Activated CD8-positive, alpha-beta memory T cell treated with anti-CD3 and anti-CD28 coated beads for 4 hours (primary cell): ENCODE measurements around the gene CD3E.

Experiments
- DNase-seq, 2 donors: peaks; one replicate each; pipeline ENCODE4 v3.0.0-alpha.2; 2020; ENCODE audit warnings: low read depth in 2 of 2

CD3E gene

DNA sequence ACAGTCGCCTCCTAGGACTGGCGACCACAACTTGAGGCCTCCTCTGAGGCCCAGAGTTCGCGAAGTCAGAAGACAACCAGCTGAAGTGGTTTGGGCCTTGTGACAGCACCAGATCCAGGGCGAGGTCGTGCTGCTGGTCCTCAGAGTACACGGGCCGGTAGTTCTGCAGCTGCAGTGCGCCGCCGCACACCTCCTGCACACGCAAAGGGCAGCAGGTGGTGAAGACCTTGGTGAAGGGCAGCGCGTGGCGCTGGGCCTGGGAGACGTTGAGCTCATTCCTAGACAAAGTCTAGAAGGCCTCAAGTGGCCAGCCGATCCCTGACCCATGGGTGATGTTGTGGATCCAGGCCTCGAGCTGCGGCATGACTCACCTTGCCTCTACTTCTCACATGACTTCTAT, 18.2 kb downstream of the CD3E start:
- DNase-seq, result no peak

DNA sequence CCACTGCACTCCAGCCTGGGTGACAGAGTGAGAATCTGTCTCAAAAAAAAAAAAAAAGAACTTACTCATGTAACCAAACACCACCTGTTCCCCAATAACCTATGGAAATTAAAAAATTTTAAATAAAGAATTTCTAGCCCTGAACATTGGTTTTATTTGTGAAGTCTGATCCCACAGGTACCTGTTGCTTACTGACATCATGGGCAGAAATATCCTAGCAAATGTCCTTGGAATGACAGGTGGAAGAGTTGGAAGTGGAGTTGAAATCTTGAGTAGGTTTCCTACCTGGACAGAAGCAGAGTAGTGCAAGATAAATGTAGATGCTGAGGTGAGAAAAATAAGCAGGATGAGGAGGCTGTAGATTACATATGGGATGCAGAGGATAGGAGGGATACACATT, 20.8 kb downstream of the CD3E start:
- no peak for DNase-seq

DNA sequence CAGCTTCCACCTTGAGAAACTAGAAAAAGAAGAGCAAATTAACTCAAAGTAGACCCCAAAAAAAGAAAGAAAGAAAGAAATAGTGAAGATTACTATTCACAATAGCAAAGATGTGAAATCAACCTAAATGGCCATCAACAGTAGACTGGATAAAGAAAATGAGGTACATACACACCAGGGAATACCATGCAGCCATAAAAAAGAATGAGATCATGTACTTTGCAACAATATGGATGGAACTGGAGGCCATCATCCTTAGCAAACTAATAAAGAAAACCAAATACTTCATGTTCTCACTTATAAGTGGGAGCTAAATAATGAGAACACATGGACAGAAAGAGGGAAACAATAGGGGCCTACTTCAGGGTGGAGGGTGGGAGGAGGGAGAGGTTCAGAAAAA, 24.2 kb downstream of the CD3E start:
- DNase-seq, result no peak

DNA sequence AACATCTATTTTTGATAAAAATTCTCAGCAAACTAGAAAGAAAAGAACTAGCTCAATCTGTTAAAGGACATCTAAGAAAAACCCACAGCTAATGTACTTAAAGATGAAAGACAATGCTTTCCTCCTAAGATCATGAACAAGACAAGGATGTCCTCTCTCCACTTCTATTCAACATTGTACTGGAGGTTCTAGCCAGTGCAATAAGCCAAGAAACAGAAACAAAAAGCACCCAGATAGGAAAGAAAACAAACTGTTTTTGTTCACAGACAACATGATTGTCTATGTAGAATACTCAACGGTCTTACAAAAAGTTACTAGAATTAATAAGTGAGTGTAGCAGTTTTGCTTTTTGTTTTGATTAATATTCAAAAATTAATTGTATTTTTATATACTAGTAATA, 30.2 kb downstream of the CD3E start:
- DNase-seq, result no peak

DNA sequence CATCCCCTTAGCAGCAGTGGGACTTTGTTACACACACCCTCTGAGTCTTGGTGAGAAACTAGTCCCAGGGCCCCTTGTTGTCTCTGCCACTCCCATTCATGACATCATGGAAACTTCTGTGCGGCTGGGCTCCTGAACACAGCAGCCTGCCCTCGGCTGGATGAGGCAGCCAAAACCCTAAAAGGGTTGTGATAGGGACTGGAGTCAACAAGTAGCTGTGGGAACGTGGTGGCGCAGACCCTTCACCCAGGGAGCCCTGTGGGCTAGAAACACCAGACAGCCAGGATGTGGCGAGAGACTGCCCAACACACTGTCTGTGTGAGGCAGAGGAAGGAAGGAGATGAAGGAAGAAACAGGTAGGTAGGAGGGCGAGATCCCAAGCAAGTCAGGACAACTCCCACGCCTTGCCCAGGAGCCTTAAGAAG, 34.1 kb downstream of the CD3E start:
- DNase-seq, result peak; percentile 77 to 88

DNA sequence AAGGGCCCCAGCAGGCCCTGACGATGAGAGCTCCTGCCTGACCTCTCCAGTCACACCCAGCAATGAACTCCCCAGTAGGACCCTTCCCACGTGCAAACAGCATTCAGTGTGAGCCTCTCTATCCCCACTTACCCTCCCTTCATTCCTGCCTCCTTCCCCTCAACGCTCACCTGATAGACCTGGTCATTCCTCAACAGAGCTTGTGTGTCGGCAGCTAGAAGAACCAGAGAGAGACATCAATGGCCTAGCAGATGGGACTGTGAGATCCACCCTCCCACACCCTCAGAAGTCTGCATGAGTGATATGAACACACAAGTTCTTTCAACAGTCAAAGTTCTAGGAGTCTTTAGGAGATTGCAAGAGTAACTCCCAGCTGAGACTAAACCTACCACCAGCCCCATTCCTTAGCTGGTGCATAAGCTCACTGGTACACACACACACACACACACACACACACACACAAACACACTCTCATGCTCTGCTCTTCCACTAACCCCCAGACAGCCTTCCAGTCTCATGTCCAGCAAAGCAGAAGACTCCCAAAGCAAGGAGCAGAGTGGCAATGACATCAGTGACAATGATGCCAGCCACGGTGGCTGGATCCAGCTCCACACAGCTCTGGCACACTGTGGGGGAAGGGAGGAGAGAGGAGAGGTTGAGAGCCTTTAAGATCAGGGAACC, 34.9 kb downstream of the CD3E start:
- DNase-seq, result no peak

DNA sequence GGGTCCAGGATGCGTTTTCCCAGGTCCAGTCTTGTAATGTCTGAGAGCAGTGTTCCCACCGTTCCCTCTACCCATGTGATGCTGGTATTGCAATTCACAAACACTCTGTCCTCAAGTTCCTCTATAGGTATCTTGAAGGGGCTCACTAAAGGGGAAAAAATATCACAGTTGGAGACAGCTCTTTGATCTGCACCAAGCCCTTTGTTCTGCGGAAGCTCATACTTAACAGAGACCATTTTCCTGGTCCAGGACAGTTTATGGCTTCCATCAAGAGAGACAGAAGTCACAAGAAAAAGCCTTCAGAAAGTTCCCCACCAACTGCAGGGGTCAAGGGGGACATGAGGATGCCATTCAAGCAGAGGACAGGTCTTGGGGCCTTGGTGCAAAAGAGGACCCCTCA, 35.9 kb downstream of the CD3E start:
- no peak for DNase-seq

DNA sequence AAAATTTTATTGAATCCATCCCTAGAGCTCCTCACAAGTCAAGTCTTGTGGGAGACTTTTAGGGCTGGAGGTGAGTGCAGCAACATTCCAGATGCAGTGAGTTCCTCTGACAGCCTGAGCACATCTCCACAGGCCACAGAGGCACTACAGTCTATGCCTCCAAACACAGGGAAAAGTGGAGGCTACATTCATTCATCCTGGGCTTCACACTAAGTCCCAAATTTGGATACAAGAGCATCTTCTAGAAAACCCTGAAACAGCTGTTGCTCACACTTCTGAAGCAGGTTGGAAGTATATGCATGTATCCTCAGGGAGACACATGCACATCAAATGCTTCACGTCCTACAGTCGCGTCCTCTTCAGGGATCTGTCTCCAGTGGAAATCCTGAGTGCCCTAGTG, 36.7 kb downstream of the CD3E start:
- DNase-seq, result no peak

DNA sequence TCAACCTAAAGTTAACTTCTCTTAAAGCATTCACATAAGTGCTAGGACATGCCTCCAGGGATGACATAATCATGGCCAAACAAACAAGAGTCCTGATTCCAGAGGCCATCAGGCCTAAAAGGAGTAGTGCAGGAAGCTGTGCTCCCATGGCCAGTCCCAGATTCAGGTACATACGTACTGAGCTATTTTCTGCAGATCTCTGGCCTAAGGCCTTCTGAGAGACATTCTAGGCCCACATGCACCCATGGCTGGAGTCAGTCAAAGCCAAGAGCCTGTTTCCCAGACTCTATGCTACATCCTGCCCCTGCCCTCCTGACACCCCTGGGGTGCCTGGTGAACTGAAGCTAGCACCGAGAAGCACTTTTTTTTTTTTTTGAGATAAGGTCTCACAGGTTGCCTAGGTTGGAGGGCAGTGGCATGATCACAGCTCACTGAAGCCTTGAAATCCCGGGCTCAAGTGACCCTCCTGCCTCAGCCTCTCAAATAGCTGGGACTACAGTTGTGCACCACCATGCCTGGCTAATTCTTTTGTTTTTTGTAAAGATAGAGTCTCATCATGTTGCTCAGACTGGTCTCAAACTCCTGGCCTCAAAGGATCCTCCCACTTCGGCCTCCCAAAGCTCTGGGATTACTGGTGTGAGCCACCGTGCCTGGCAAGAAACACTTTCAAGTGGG, 37.4 kb downstream of the CD3E start:
- DNase-seq, result no peak

DNA sequence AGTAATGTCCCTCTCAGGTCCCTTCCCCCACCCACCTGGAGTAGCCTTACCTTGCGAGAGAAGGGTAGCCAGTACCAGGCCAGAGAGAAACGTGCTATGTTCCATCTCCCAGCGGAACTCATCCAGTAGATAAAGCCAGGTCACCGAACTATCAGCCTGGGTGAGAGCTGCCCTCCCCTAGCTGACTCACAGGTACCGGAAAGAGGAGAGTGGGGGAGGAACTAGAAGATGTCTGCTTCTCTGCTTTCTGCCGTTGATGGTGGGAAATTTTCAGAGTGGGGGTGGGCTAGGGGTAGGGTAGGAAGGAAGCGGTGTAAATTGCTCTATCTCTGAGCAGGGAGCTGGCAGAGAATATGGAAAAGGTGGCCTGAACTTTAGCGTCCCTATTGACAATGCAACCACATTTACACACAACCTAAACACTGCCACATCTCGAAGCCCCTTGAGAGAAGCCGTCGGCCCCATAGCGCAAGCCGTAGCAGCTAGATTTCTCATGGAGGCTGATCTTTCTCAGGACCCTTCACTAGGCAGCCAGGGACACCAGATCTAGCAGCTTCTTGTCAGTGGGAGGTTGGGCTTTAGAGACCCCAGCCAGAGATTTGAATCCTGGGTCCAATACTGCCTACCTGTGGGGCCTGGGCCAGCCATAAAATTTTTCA, 38.1 kb downstream of the CD3E start, which contains the start of gene CD3D:
Gene CD3D, minus strand, starts transcription at position 203 of the 659 bp plus-strand sequence. Its CDS starts 98 bp downstream, at position 105.
- DNase-seq, result peak; percentile 30 to 62

DNA sequence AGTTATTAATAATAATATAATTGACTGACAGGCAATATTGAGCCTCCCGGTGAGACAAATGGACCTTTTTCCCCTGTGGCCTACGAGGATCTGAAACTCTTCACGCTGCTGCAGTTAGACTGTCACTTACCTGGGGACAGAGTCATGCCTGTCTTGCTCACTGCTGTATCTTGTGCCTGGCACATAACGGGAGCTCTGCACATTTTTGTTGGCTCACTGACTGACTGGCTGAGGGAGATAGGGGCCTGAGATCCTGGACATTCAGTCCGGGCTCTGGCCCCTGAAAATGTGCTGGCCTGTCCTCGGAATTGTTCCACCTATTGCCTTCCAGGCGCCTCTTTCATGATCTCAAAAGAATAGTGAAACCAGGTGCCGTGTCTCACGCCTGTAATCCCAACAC, 38.7 kb downstream of the CD3E start:
- no peak for DNase-seq

DNA sequence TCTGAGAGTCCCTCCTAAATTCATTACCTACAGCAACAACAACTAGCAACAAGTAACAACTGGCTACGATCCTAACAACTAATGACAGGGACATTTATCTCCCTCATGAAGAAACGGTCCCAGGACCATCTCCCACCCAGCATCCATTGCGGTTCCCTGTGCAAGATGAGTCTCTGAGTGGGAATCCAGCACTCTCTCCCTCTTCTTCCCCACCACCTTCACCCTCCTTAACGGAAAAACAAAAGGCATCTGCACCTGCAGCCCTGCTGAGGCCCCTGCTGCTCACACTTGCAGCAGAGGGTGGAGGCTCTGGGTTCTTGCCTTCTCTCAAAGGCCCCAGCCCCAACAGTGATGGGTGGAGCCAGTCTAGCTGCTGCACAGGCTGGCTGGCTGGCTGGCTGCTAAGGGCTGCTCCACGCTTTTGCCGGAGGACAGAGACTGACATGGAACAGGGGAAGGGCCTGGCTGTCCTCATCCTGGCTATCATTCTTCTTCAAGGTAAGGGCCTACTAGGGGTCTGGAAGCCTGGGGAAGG, 39.5 kb downstream of the CD3E start, which contains the start of gene CD3G:
Gene CD3G, plus strand, starts transcription at position 364 of the 535 bp plus-strand sequence. Its CDS starts 80 bp downstream, at position 444.
- DNase-seq, result peak; percentile 30 to 39

DNA sequence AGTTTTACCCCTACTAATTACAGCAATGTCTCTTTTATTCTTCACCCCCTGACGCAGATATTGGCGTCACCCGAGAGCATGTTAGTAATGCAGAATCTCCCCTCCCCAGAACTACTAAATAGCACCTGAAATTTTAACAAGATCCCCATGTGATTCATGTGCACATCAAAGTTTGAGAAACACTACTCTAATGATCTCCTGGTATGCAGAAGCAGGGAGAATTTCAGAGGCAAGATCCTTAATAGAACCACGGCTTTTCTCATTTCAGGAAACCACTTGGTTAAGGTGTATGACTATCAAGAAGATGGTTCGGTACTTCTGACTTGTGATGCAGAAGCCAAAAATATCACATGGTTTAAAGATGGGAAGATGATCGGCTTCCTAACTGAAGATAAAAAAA, 44.9 kb downstream of the CD3E start:
- DNase-seq, result no peak

DNA sequence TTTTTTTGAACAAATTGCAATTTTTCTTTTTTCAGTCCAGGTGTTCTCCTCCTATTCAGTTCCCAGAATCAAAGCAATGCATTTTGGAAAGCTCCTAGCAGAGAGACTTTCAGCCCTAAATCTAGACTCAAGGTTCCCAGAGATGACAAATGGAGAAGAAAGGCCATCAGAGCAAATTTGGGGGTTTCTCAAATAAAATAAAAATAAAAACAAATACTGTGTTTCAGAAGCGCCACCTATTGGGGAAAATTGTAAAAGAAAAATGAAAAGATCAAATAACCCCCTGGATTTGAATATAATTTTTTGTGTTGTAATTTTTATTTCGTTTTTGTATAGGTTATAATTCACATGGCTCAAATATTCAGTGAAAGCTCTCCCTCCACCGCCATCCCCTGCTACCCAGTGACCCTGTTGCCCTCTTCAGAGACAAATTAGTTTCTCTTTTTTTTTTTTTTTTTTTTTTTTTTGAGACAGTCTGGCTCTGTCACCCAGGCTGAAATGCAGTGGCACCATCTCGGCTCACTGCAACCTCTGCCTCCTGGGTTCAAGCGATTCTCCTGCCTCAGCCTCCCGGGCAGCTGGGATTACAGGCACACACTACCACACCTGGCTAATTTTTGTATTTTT, 48.7 kb downstream of the CD3E start:
- no peak for DNase-seq

DNA sequence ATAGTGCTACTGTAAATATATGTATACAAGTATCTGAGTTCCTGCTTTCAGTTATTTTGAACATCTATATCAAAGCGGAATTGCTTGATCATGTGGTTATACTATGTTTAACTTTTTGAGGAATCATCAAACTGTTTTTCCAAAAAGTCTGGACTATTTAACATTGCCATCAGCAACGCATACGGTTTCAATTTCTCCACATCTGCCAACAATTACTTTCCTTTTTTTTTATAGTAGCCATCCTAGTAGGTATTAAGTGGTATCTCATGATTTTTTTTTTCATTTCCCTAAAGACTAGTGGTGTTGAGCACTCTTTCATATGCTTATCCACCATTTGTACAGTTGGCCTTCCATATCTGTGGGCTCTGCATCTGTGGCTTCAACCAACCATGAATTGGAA, 53.5 kb downstream of the CD3E start:
- DNase-seq, result no peak

DNA sequence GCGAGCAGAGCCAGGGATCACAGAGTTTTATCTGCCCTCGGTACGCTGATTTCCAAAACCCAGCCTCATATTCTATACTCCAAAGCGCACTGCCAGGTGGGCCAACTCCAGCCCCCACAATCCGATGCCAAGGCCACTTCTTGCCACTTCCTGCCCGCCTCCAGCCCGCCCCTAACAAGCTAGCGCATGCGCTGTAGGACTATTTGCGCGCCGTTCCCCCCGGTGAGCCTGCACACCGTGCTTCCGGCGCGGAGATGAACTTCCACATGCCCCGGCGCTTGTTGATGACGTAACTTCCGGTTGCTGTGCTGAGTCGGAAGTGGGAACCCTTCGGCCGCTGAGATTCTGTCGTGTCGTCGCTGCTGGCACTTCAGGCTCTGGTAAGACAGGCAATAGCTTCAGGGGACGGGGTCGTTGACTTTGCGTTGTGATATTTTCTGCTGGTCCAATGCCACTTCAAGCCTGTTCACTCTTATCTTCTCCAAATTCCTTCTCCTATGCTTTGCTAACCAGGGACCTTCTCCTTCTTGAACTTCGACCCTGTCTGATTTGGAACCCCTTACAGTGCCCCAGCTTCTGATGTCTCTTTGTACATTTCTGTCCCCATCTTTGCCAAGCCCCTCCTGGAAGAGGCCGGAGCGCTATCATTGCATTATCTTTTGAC, 54.9 kb downstream of the CD3E start, which contains the start of gene UBE4A:
Gene UBE4A, plus strand, starts transcription at position 306 of the 664 bp plus-strand sequence. CDS start 5,481 bp downstream, outside the sequence.
- peak; percentile 98 for DNase-seq

DNA sequence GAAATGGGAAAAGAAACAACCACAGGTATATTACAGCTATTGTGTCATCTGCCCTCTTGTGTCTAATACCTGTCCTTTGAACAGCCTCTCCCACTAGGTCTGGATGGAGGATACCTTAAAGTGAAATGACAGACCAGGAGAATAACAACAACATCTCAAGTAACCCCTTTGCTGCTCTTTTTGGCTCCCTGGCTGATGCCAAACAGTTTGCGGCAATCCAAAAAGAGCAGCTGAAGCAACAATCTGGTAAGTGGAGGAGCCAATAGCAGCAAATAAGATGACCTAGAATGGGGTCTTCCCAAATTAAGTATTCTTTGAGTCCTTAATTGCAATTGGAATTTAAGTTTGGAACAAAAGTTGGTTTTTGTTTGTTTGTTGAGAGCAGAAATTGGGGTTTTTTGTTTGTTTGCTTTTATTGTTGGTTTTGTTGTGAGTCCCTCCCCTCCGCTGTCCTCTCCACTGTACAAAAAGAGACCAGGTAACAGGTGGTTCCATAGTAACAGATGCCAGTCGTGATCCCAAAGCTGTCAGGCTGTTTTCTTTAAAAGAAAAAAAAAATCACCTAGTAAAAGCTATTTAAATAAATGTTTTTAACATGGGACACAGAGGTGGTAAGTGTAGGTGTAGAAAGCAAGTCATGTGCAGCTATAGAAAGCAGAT, 60.6 kb downstream of the CD3E start:
- no peak for DNase-seq
